H1 (cell line): ENCODE measurements around the gene GDPD5. TPM values are rescaled to one million over a fixed set of nuclear protein-coding genes. Genes with fewer than 3 reads are reported as not detected.

ENCODE experiments used
- CTCF ChIA-PET: fragments of 300-600 bp; sonication (Branson Sonifier 250); formaldehyde crosslinking; loops from one replicate; lab custom pipeline; 2021; ENCODE audit not compliant: partially characterized antibody; lab: Charles Lee
- POLR2A ChIA-PET: fragments of 300-600 bp; sonication (Branson Sonifier 250); formaldehyde crosslinking; loops from one replicate; lab custom pipeline; 2021; ENCODE audit warnings: inconsistent platforms; ENCODE audit not compliant: partially characterized antibody; lab: Charles Lee
- DNase-seq, 2 experiments: peaks; one replicate each; pipeline versions ENCODE4 v3.0.0 to v3.0.0-alpha.2; 2010 to 2022; ENCODE audit warnings: low spot score in 2 of 2, low read depth in 1 of 2, mixed read lengths in 1 of 2
- FAIRE-seq: peaks from 2 replicates; lab custom pipeline; 2011; peaks lifted over from hg19 to GRCh38; lab: Jason Lieb, UNC
- H2AFZ ChIP-seq: 2 replicates; pipeline ENCODE4 v1.8.1; 2012; ENCODE audit warnings: low read length, inconsistent platforms
- H2AK5ac ChIP-seq: 2 replicates; pipeline ENCODE4 v1.6.1; 2013; ENCODE audit warnings: low read depth, low read length
- H2BK120ac ChIP-seq: replicated peaks from 2 replicates; pipeline ENCODE3; 2013; ENCODE audit warnings: low read depth, low read length, inconsistent platforms
- H2BK12ac ChIP-seq: 2 replicates; pipeline ENCODE4 v1.6.1; 2013; ENCODE audit warnings: low read depth, low read length
- H2BK15ac ChIP-seq: 2 replicates; pipeline ENCODE4 v1.6.1; 2013; ENCODE audit warnings: low read length
- H2BK20ac ChIP-seq: 2 replicates; pipeline ENCODE4 v1.6.1; 2013; ENCODE audit warnings: low read length
- H2BK5ac ChIP-seq: 2 replicates; pipeline ENCODE4 v1.6.1; 2013; ENCODE audit warnings: low read depth, low read length
- H3K14ac ChIP-seq: 2 replicates; pipeline ENCODE4 v1.6.1; 2013; ENCODE audit warnings: inconsistent platforms; ENCODE audit not compliant: insufficient read length
- H3K18ac ChIP-seq: 2 replicates; pipeline ENCODE4 v1.6.1; 2013; ENCODE audit warnings: low read length; ENCODE audit errors: extremely low read depth
- H3K23ac ChIP-seq: 2 replicates; pipeline ENCODE4 v1.6.1; 2013; ENCODE audit warnings: inconsistent platforms; ENCODE audit not compliant: insufficient read length
- H3K23me2 ChIP-seq: 2 replicates; pipeline ENCODE4 v1.6.1; 2013; ENCODE audit warnings: low read depth, low read length
- H3K27ac ChIP-seq: 2 replicates; pipeline ENCODE4 v1.6.1; 2011; ENCODE audit warnings: low read depth, low read length, inconsistent platforms
- H3K27me3 ChIP-seq, 4 experiments: replicated peaks in 1 of 4; 1 replicate in 1 of 4; 2 replicates in 3 of 4; pipeline versions ENCODE4 v1.6.1 to v1.8.1; 2011 to 2013; ENCODE audit warnings: low read length in 3 of 4, mild to moderate bottlenecking in 3 of 4, inconsistent platforms in 2 of 4, mixed read lengths in 2 of 4, moderate library complexity in 1 of 4; ENCODE audit not compliant: control insufficient read depth in 3 of 4, insufficient read depth in 3 of 4; ENCODE audit errors: extremely low read depth in 1 of 4
- H3K36me3 ChIP-seq, 4 experiments: 2 replicates each; pipeline versions ENCODE4 v1.6.1 to v1.8.1; 2011 to 2013; ENCODE audit warnings: mild to moderate bottlenecking in 4 of 4, low read length in 3 of 4, moderate library complexity in 2 of 4, control low read depth in 1 of 4, inconsistent platforms in 1 of 4; ENCODE audit not compliant: insufficient read depth in 4 of 4, control insufficient read depth in 2 of 4
- H3K4ac ChIP-seq: replicated peaks from 2 replicates; pipeline ENCODE3; 2013; ENCODE audit warnings: low read length, low read depth, mixed read lengths, inconsistent platforms; ENCODE audit not compliant: insufficient read length
- H3K4me1 ChIP-seq, 4 experiments: replicated peaks in 1 of 4; 1 replicate in 1 of 4; 2 replicates in 3 of 4; pipeline versions ENCODE4 v1.6.1 to v1.8.1; 2011 to 2013; ENCODE audit warnings: low read length in 3 of 4, inconsistent platforms in 2 of 4, mixed read lengths in 1 of 4; ENCODE audit not compliant: insufficient read depth in 4 of 4, control insufficient read depth in 3 of 4
- H3K4me2 ChIP-seq, 2 experiments: 2 replicates each; pipeline versions ENCODE4 v1.6.1 to v1.8.1; 2011 to 2013; ENCODE audit warnings: low read depth in 2 of 2, low read length in 2 of 2, control low read depth in 1 of 2, inconsistent platforms in 1 of 2, mild to moderate bottlenecking in 1 of 2; ENCODE audit not compliant: insufficient read depth in 1 of 2
- H3K4me3 ChIP-seq, 4 experiments: fragments of 200-600, 300-600 bp in 1 of 4; sonication (generic), shearing (Covaris generic), sonication (Bioruptor Twin) in 1 of 4; 2 replicates each; pipeline versions ENCODE4 v1.5.1 to v1.8.1; 2011 to 2016; ENCODE audit warnings: low read length in 4 of 4, low read depth in 3 of 4, control low read depth in 2 of 4, inconsistent platforms in 2 of 4, mild to moderate bottlenecking in 2 of 4, mixed read lengths in 1 of 4, moderate library complexity in 1 of 4; ENCODE audit not compliant: insufficient read depth in 2 of 4; ENCODE audit errors: extremely low read depth in 1 of 4
- H3K56ac ChIP-seq: replicated peaks from 2 replicates; pipeline ENCODE3; 2013; ENCODE audit warnings: low read depth, mild to moderate bottlenecking, mixed read lengths, low read length, inconsistent platforms; ENCODE audit not compliant: insufficient read length
- H3K79me1 ChIP-seq: 2 replicates; pipeline ENCODE4 v1.6.1; 2013; ENCODE audit warnings: low read depth, low read length, control low read depth
- H3K79me2 ChIP-seq, 2 experiments: 2 replicates each; pipeline versions ENCODE4 v1.6.1 to v1.8.1; 2012 to 2013; ENCODE audit warnings: low read length in 2 of 2, mild to moderate bottlenecking in 2 of 2, inconsistent platforms in 1 of 2; ENCODE audit not compliant: insufficient read depth in 2 of 2, control insufficient read depth in 1 of 2
- H3K9ac ChIP-seq, 4 experiments: replicated peaks in 1 of 4; 1 replicate in 1 of 4; 2 replicates in 3 of 4; pipeline versions ENCODE4 v1.6.1 to v1.8.1; 2011 to 2013; ENCODE audit warnings: low read depth in 3 of 4, low read length in 3 of 4, control low read depth in 2 of 4, mild to moderate bottlenecking in 2 of 4, moderate library complexity in 2 of 4, inconsistent platforms in 1 of 4; ENCODE audit errors: extremely low read depth in 1 of 4
- H3K9me3 ChIP-seq, 2 experiments: 2 replicates each; pipeline versions ENCODE4 v1.6.1 to v1.8.1; 2012 to 2013; ENCODE audit warnings: mild to moderate bottlenecking in 2 of 2, moderate library complexity in 2 of 2, control low read depth in 1 of 2, inconsistent platforms in 1 of 2, low read depth in 1 of 2, low read length in 1 of 2, mixed read lengths in 1 of 2; ENCODE audit not compliant: insufficient read depth in 2 of 2
- H4K20me1 ChIP-seq, 2 experiments: replicated peaks in 1 of 2; 2 replicates each; pipeline versions ENCODE3 to v1.8.1; 2011 to 2013; ENCODE audit warnings: inconsistent platforms in 2 of 2, low read length in 2 of 2, mild to moderate bottlenecking in 1 of 2; ENCODE audit not compliant: insufficient read depth in 2 of 2, control insufficient read depth in 1 of 2
- H4K5ac ChIP-seq: 2 replicates; pipeline ENCODE4 v1.6.1; 2013; ENCODE audit warnings: low read length, low read depth, mixed read lengths, inconsistent platforms; ENCODE audit not compliant: insufficient read length
- H4K8ac ChIP-seq: 2 replicates; pipeline ENCODE4 v1.8.0; 2013; ENCODE audit warnings: mild to moderate bottlenecking, moderate library complexity, low read length, inconsistent platforms; ENCODE audit not compliant: insufficient read depth; ENCODE audit errors: extremely low read depth
- H4K91ac ChIP-seq: replicated peaks from 2 replicates; pipeline ENCODE3; 2013; ENCODE audit warnings: low read length, mixed read lengths, inconsistent platforms; ENCODE audit not compliant: insufficient read length
- ASH2L ChIP-seq: fragments of 200-600, 300-600 bp; sonication (generic); IDR thresholded peaks from one replicate; pipeline ENCODE4 v1.7.1; 2017; ENCODE audit warnings: low read length
- CEBPB ChIP-seq: IDR thresholded peaks from 2 replicates; pipeline ENCODE4 v1.6.1; 2012; ENCODE audit warnings: low read depth, low read length
- FOSL1 ChIP-seq: IDR thresholded peaks from 2 replicates; pipeline ENCODE4 v1.6.1; 2011; ENCODE audit warnings: mild to moderate bottlenecking, low read depth, low read length, moderate library complexity; ENCODE audit not compliant: insufficient read depth
- KDM5A ChIP-seq: fragments of 200-600 bp; IDR thresholded peaks from 2 replicates; pipeline ENCODE4 v1.7.1; 2012; ENCODE audit warnings: mild to moderate bottlenecking, low read length, inconsistent platforms, mixed read lengths
- RBBP5 ChIP-seq: IDR thresholded peaks from 2 replicates; pipeline ENCODE4 v1.7.1; 2012; ENCODE audit warnings: low read depth, mild to moderate bottlenecking, inconsistent platforms, low read length, moderate library complexity, borderline replicate concordance
- RNF2 ChIP-seq: fragments of 200-900, 300-1000 bp; sonication (generic); IDR thresholded peaks from 2 replicates; pipeline ENCODE4 v1.7.1; 2016; ENCODE audit warnings: borderline replicate concordance, low read depth, mild to moderate bottlenecking, antibody characterized with exemption, low read length; ENCODE audit not compliant: poor library complexity, severe bottlenecking; ENCODE audit errors: missing control alignments
- SUZ12 ChIP-seq: fragments of 200-600 bp; sonication (generic); IDR thresholded peaks from 2 replicates; pipeline ENCODE4 v1.6.1; 2012; ENCODE audit warnings: mild to moderate bottlenecking, inconsistent platforms, low read length, moderate library complexity, mixed read lengths
- TAF1 ChIP-seq: IDR thresholded peaks from 2 replicates; pipeline ENCODE4 v1.6.1; 2011; ENCODE audit warnings: mild to moderate bottlenecking, low read depth, low read length
- TAF7 ChIP-seq: optimal IDR thresholded peaks from 2 replicates; pipeline ENCODE3; 2011; ENCODE audit warnings: low read depth, mild to moderate bottlenecking, inconsistent platforms, low read length, moderate library complexity, borderline replicate concordance
- TEAD4 ChIP-seq: IDR thresholded peaks from 2 replicates; pipeline ENCODE4 v1.6.1; 2012; ENCODE audit warnings: low read depth, low read length, inconsistent platforms, mixed read lengths
- WGBS, 2 experiments: shearing (Covaris generic) in 1 of 2; methylation state at CpG; one replicate each; pipeline versions ENCODE4 v1.1.6 to v1.1.7; 2013 to 2015; ENCODE audit warnings: low lambda C conversion rate in 2 of 2, mixed read lengths in 2 of 2, inconsistent platforms in 1 of 2, low coverage in 1 of 2, missing lambda C conversion rate in 1 of 2; ENCODE audit not compliant: insufficient replicate concordance in 2 of 2, insufficient coverage in 1 of 2, insufficient read length in 1 of 2; ENCODE audit errors: extremely low coverage in 1 of 2, missing lambda C conversion rate in 1 of 2; 5-methylcytosine and 5-hydroxymethylcytosine counted together
- polyA plus RNA-seq, 7 experiments: library from polyadenylated mRNA; depleted of rRNA in 3 of 7; stranded (reverse) in 5 of 7; unstranded in 2 of 7; fragments of >200 nt in 5 of 7; fragments of 200-250 nt in 2 of 7; gene quantifications; 1 replicate in 5 of 7; 2 replicates in 1 of 7; 4 replicates in 1 of 7; pipeline versions ENCODE4 v1.2.1 to v1.2.3, GENCODE V29; 2011 to 2013; ENCODE audit warnings: missing spikeins in 2 of 7, mixed read lengths in 2 of 7
- total RNA-seq: library from RNA; stranded (reverse); fragmentation: NEBNext Ultra II Directional; extraction: Animal tissue kit (Norgen Biotek cat#: 25700); gene quantifications from 2 replicates; pipeline ENCODE4 v1.2.1, GENCODE V29; 2021

The GDPD5 gene
- total and polyA plus RNA-seq, 2 of the 8 experiments (the other 6 are each of a cell fraction or from before 2014, with no cell fraction given), result 7.8 to 8.6 TPM

DNA sequence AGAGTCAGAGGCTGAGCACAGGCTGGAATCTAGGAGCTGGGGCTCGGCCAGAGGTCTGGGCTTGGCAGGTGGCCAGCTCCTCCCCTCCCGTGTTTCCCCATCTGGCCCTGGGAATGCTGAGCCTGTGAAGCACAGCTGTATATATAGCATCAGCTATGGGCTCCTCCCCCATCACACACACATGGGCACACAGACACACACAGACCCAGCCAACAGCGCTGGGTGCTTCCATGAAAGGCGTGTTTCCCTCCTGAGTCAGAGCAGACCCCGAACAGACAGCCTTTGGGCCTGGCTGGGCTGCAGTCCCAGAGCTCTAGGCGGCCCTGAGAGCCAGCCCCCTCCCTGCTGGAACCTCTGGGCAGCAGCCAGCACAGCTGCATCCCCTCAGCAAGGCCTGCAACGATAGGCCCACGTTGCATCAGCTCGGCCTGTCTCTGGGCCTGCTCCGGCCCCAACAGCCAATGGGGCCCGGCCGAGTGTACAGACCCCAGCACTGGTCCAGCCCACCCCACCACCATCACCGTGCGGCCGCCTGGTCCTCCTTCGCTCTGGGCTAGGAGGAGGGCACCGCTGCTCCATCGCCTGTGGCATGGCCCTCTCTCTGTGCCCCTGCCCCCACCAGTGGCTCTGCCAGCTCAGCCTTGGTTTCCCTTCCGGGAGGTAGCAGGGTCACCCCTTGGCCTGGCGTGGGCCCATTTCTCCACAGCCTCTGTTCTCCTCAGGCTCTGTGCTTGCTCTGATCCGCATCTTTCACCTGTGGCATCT lies 28.7 kb upstream of the GDPD5 start:
- WGBS, 2 experiments, result 73% methylated on average over 21 of the region's 21 CpGs; no CpG with 5 or more reads in 1 of the 2 experiments
- peak overlapping the region; percentile 55; the same call in 1 of the 2 replicates for H3K27ac ChIP-seq
- FAIRE-seq, result no peak
- TF ChIP-seq SUZ12 (no peak), RBBP5 (peak; percentile 93; the same call in 1 of the 2 replicates), TAF1 (peak; percentile 30; the same call in 1 of the 2 replicates), KDM5A (no peak), CEBPB (peak; percentile 81), TAF7 (peak; percentile 10), ASH2L (peak; percentile 41), FOSL1 (no peak), TEAD4 (0 out of 2 replicates have a peak, but pooled peaks have one; percentile 4), RNF2 (no peak)

More for the DNA sequence above, 28.7 kb upstream of the GDPD5 start:
- Histone ChIP-seq H4K8ac (peak overlapping the region; percentile 96), H3K27me3 (no peaks in the 10 kb centered on the region), H4K5ac (peak overlapping the region; percentile 93), H3K79me1 (no peaks in the 10 kb centered on the region), H2BK120ac (peak overlapping the region; percentile 57), H2AK5ac (peak overlapping the region; percentile 95), H3K23me2 (no peaks in the 10 kb centered on the region), H3K79me2 (no peaks in the 10 kb centered on the region), H3K18ac (peak overlapping the region; percentile 98), H3K9me3 (0 out of 4 replicates have a peak, but pooled peaks cover 0 to 2% of the 10 kb centered on the region in 2 experiments), H2BK12ac (peak overlapping the region; percentile 98), H3K56ac (no peak overlapping the region), H3K9ac (peak overlapping the region in 2 of 4 experiments; percentile 54 to 55; a peak in 3 of 7 replicates), H3K14ac (no peak overlapping the region), H2AFZ (peak overlapping the region; percentile 70), H3K4me2 (peak overlapping the region; percentile 27 to 31; a peak in 1 of 4 replicates), H4K20me1 (no peaks in the 10 kb centered on the region), H3K4me1 (peaks cover 4 to 26% (median 19%) of the 10 kb centered on the region in 4 experiments), H3K23ac (no peak overlapping the region), H4K91ac (peak overlapping the region; percentile 100), H3K36me3 (no peaks in the 10 kb centered on the region), H2BK20ac (peak overlapping the region; percentile 97), H3K4ac (peak overlapping the region; percentile 99), H3K4me3 (no peak overlapping the region; a peak in 1 of 8 replicates), H2BK5ac (peak overlapping the region; percentile 49), H2BK15ac (0 out of 2 replicates have a peak overlapping the region, but pooled peaks have one; percentile 81)
- POLR2A ChIA-PET, result interaction anchor here (0.9 to 30.6 kb wide), 12 partner anchors 8 to 565 kb away, joined by 3 to 1120 read pairs (median 6); partner anchors contain the start of genes NEU3 and SERPINH1
- DNase-seq, result peak in 1 of 2 experiments; percentile 83
- CTCF ChIA-PET, result interaction anchor here (0.6 to 16.9 kb wide), 18 partner anchors 8 to 166 kb away, joined by 3 to 344 read pairs (median 6); no protein-coding TSS in a partner anchor
